Measurements from ENCODE around the gene STC2.
"Not testable (repeated sequence)": the region's sequence is repeated elsewhere in the genome, so short reads cannot be mapped to it uniquely, and the experiment has no call there.

Gene STC2

GRCh38 chr5:173294673-173295320 is 33.4 kb downstream of the STC2 start:
- no peak for DNase-seq (ENCODE audit: low spot score)

GRCh38 chr5:173293817-173294672 is 34.2 kb downstream of the STC2 start:
- DNase-seq (ENCODE audit: low spot score): peak; percentile 56

- DNase-seq (ENCODE audit: low spot score): no peak
Observed at GRCh38 chr5:173291722-173292658, 36.2 kb downstream of the STC2 start.

GRCh38 chr5:173290477-173291131 is 37.6 kb downstream of the STC2 start:
- DNase-seq (ENCODE audit: low spot score): no peak

GRCh38 chr5:173289372-173289771 is 38.8 kb downstream of the STC2 start:
- DNase-seq (ENCODE audit: low spot score): no peak

GRCh38 chr5:173288632-173289031 is 39.6 kb downstream of the STC2 start:
- DNase-seq (ENCODE audit: low spot score): no peak

DNA sequence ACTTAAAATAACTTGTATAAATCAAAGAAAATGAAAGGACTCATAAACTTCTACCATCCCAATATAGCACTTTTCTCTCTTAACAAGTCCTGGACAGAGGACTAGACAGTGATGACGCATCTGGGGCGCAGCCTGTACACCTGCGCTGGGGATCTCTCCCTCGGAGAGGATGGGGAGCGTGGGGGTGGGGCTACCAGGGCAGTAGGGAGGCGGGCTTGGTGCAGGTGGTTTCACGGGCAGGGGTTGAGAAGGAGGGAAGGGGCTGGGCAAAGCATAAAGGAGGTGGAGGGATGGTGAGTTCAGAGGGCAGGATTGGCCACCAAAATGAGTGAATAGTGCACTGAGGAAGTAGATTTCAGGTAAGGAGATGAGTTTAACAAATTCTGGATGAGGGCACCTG is 41.1 kb downstream of the STC2 start:
- DNase-seq (ENCODE audit: low spot score): no peak

GRCh38 chr5:173284343-173284958 is 43.8 kb downstream of the STC2 start:
- not testable (repeated sequence) for DNase-seq (ENCODE audit: low spot score)

- DNase-seq (ENCODE audit: low spot score): peak; percentile 63
Observed at GRCh38 chr5:173283318-173284288, 44.6 kb downstream of the STC2 start.

DNA sequence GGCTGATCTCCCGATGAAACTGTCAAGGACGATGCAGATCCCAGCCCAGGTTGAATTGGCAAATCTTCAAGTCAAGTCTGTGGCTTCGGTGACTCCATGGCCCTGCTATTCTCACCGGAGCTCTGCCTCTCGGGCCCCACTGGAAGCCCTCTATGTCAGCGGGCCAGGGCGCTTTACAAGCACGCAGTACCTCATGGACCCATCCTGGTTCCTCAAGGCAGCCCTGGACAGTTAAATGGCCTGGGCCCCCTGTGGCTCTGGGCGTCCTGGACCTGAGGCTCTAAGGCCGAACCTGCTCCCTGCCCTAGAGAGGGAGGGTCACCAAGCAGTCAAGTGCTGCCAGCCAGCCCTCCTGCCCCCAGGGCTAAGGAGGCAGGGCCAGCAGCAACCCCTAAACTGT is 45.3 kb downstream of the STC2 start:
- DNase-seq (ENCODE audit: low spot score): no peak

DNA sequence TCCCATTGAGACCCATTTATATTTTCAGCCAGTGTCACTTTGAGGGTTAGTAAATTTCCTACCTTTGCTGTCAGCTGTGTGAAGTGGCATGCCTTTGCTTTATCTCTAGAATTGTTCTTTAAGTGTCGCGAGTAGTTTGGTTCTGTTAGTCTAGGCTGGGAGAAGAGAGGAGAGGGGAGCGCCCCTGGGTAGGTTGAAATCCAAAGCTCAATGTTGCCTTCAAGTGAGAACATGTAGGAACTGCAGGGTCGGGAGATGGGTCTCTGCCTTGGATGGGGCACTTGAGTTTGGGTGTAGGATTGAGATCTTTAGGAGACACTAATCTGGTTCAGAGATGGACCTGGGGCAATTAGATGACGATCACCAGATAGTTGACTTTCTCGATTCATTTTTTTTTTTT is 46.3 kb downstream of the STC2 start:
- no peak for DNase-seq (ENCODE audit: low spot score)

GRCh38 chr5:173279166-173279565 is 49.0 kb downstream of the STC2 start:
- no peak for DNase-seq (ENCODE audit: low spot score)

- no peak for DNase-seq (ENCODE audit: low spot score)
Observed at GRCh38 chr5:173278641-173279040, 49.6 kb downstream of the STC2 start.

- no peak for DNase-seq (ENCODE audit: low spot score)
Observed at GRCh38 chr5:173278172-173278571, 50.0 kb downstream of the STC2 start.

GRCh38 chr5:173274771-173275170 is 53.4 kb downstream of the STC2 start:
- DNase-seq (ENCODE audit: low spot score): no peak

DNA sequence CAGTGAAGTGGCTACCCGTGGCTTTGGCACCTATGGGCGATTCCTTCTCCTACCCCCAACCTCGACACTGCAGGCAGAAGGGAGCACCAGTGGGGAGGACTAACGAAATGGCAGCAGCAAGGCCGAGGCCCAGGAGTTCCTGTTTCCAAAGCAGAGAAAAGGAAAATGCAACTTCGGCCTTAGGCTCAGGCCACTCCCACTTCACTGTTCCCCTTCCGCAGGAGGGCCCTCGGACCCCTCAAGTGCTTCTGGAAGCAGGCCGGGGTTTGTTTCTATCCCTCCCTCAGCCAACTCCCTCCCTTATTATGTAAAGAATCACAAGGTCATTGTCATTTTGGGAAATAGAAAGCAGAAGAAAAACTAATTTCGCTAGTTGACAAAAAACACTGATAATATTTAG is 56.8 kb downstream of the STC2 start:
- no peak for DNase-seq (ENCODE audit: low spot score)

GRCh38 chr5:173268750-173269432 is 59.3 kb downstream of the STC2 start:
- no peak for DNase-seq (ENCODE audit: low spot score)

DNA sequence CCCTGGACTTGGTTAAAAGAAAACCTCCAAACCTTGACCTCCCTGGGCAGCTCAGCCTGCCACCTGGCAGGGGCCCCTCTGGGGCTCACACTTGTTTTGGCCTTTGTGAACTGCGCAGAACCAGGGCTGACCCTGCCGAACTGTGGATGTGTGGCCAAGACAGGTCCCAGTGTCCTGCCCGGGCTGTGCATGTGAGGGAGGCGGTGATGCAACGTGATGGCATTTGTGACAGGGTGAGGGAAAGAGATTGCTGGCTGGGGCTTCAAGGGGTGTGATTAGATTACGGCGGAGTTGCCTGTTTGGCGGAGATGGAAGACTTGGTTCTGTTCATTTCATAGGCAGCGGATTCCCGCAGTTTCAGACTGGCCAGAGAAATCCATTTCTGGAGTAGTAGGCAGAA is 62.8 kb downstream of the STC2 start:
- DNase-seq (ENCODE audit: low spot score): no peak
